Left ventricle myocardium inferior (tissue), 1 donor: ENCODE results near the gene ZNF215. TPM values are rescaled to one million over a fixed set of nuclear protein-coding genes. Genes with fewer than 3 reads are reported as not detected.

Source experiments
- DNase-seq: peaks from one replicate; pipeline ENCODE4 v3.0.0-alpha.2; 2020
- H3K27ac ChIP-seq: fragments of 200-600 bp; replicated peaks from 2 replicates; pipeline ENCODE4 v1.8.0; 2021
- H3K27me3 ChIP-seq: fragments of 200-600 bp; 2 replicates; pipeline ENCODE4 v1.8.0; 2021; ENCODE audit warnings: low read depth
- H3K36me3 ChIP-seq: fragments of 200-600 bp; 2 replicates; pipeline ENCODE4 v1.8.0; 2021
- H3K4me1 ChIP-seq: fragments of 200-600 bp; 2 replicates; pipeline ENCODE4 v1.8.0; 2021
- H3K4me3 ChIP-seq: fragments of 200-600 bp; 2 replicates; pipeline ENCODE4 v1.8.0; 2021; ENCODE audit warnings: mild to moderate bottlenecking, moderate library complexity
- H3K9me3 ChIP-seq: fragments of 200-600 bp; replicated peaks from 2 replicates; pipeline ENCODE4 v1.8.0; 2021
- intact Hi-C: fragments of 100-400 bp; cut with micrococcal nuclease; formaldehyde crosslinking; loops from one replicate; pipeline ENCODE4 v1.11.0; 2022
- total RNA-seq: library from RNA; stranded (reverse); fragmentation: NEBNext Ultra II Directional; extraction: Animal tissue kit (Norgen Biotek cat#: 25700); gene quantifications from one replicate; pipeline ENCODE4 v1.2.1, GENCODE V29; 2021
- TF ChIP-seq, protein P1 (sequence below): fragments of 200-600 bp; IDR thresholded peaks from 2 replicates; pipeline ENCODE4 v1.8.0; 2021; ENCODE audit warnings: antibody characterized with exemption, mild to moderate bottlenecking, borderline replicate concordance
- donor health status: DM: no; HTN: yes; CAD: no; lungs with severe emphysema.

ZNF215 gene
- total RNA-seq, 1 donor from 2014 or later = 0.77 TPM

DNA sequence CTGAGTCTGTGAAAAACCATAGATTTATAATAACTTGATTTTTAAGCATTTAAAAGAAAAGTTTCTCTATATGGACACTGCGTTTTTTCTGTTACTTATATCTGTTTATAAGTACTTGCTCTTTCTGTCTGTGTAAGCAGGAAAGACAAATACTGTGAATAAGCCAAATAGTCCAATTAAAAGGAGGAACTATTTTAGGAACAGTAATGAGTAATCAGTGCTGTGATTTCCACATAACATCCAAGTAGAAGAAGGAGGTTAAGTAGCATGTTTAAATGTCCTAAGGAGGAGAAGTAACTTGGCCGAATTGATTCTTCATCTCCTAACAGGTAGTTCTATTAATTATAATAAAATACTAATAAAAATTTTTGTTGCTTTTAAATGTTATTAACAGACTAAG is 53.1 kb downstream of the ZNF215 start:
- H3K4me1 ChIP-seq = no peaks in the 10 kb centered on the region
- H3K27me3 ChIP-seq = no peaks in the 10 kb centered on the region
- no peak for DNase-seq
- no peaks in the 10 kb centered on the region for H3K9me3 ChIP-seq
- H3K4me3 ChIP-seq = no peak overlapping the region
- TF ChIP-seq, protein P1, sequence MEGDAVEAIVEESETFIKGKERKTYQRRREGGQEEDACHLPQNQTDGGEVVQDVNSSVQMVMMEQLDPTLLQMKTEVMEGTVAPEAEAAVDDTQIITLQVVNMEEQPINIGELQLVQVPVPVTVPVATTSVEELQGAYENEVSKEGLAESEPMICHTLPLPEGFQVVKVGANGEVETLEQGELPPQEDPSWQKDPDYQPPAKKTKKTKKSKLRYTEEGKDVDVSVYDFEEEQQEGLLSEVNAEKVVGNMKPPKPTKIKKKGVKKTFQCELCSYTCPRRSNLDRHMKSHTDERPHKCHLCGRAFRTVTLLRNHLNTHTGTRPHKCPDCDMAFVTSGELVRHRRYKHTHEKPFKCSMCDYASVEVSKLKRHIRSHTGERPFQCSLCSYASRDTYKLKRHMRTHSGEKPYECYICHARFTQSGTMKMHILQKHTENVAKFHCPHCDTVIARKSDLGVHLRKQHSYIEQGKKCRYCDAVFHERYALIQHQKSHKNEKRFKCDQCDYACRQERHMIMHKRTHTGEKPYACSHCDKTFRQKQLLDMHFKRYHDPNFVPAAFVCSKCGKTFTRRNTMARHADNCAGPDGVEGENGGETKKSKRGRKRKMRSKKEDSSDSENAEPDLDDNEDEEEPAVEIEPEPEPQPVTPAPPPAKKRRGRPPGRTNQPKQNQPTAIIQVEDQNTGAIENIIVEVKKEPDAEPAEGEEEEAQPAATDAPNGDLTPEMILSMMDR = no peak
- intact Hi-C loops = no loop called here
- H3K36me3 ChIP-seq = no peaks in the 10 kb centered on the region
- no peak overlapping the region for H3K27ac ChIP-seq

DNA sequence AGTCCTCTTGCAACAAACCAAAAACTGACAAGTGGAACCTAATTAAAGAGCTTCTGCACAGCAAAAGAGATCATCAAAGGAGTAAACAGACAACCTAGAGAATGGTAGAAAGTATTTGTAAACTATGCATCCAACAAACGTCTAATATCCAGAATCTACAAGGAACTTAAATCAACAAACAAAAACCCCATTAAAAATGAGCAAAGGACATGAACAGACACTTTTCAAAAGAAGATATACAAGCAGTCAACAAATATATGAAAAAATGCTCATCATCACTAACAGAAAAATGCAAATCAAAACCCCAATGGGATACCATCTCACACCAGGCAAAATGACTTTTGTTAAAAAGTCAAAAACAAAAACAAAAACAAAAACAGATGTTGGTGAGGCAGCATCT is 60.3 kb downstream of the ZNF215 start:
- H3K36me3 ChIP-seq = no peaks in the 10 kb centered on the region
- no peaks in the 10 kb centered on the region for H3K27me3 ChIP-seq
- TF ChIP-seq, protein P1 = no peak
- no peaks in the 10 kb centered on the region for H3K4me1 ChIP-seq
- no peak overlapping the region for H3K4me3 ChIP-seq
- no peak for DNase-seq
- H3K27ac ChIP-seq = no peak overlapping the region
- H3K9me3 ChIP-seq = peaks cover 6% of the 10 kb centered on the region
- intact Hi-C loops = no loop called here

DNA sequence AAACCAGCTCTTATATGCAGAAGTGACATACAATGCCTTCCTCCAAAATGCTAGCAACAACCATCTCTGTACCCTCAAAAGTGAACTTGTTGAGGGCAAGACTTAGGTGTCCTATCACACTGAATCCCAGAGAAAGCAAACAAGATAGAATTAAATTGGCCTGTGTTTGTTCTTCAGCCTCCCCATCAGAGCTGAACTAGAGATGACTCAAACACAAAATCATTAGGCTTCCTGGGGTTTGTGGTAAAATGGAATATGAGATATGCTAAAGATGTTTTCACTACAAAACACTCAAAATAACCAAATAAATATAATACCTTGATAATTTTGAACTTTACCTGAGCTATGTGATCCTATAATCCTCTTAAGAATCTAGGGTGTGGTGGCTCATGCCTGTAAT is 62.3 kb downstream of the ZNF215 start:
- no peak overlapping the region for H3K27ac ChIP-seq
- TF ChIP-seq, protein P1 = no peak
- intact Hi-C loops = no loop called here

DNA sequence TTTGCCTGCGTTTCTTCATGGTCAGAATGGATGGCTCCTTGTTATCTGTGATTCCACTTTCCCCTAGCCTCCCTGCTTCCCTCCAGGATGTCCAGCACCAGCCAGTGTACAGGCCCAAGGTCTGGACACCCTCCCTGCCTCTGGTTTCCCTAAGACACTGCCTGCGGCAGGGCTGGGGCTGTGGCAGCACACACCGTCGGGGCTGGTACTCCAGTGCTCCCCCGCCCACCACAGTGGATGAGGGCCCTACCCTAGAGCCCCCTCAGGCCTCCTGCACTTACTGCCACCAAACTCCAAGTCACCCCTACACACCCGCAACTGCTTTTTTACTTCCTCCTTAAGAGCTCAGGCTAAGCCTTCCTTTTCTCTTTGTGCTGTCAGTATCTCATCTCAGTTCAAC is 65.0 kb downstream of the ZNF215 start:
- Histone ChIP-seq H3K4me1 (no peaks in the 10 kb centered on the region), H3K36me3 (no peaks in the 10 kb centered on the region), H3K9me3 (peaks cover 5% of the 10 kb centered on the region), H3K27ac (no peak overlapping the region), H3K27me3 (no peaks in the 10 kb centered on the region), H3K4me3 (no peak overlapping the region)
- DNase-seq = no peak
- TF ChIP-seq, protein P1 = no peak
- intact Hi-C loops = no loop called here

More for the DNA sequence above, 62.3 kb downstream of the ZNF215 start:
- no peak for DNase-seq
- Histone ChIP-seq H3K4me1 (no peaks in the 10 kb centered on the region), H3K27me3 (no peaks in the 10 kb centered on the region), H3K36me3 (no peaks in the 10 kb centered on the region), H3K9me3 (peaks cover 6% of the 10 kb centered on the region), H3K4me3 (no peak overlapping the region)

DNA sequence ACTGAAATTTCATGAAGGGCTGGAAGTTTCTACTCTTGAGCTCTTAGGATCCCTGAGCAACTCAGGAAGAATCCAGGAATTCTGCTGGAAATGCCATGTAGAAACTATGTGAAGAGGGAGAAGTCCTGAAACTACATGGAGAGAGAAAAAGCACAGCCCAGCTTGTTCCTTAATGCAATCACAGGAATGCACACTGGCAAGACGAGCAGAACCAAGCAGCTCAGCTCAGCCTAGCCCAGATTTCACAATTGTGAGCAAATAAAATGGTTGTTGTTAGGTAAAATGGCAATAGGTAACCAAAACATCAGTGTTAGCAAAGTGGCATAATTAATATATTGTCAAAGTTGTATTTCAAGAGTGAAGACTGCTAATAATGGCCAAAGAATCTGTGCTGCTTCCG is 65.8 kb downstream of the ZNF215 start:
- TF ChIP-seq, protein P1 = no peak

More for the DNA sequence above, 65.8 kb downstream of the ZNF215 start:
- Histone ChIP-seq H3K36me3 (no peaks in the 10 kb centered on the region), H3K9me3 (no peaks in the 10 kb centered on the region), H3K27ac (no peak overlapping the region), H3K27me3 (no peaks in the 10 kb centered on the region), H3K4me1 (no peaks in the 10 kb centered on the region), H3K4me3 (no peak overlapping the region)
- no peak for DNase-seq
- intact Hi-C loops = no loop called here
